ENCODE results near the gene PAIP2.
A peak's percentile ranks its signal among the peaks of the same experiment; 100 is the strongest.
"Not testable (repeated sequence)": the region's sequence is repeated elsewhere in the genome, so short reads cannot be mapped to it uniquely, and the experiment has no call there.

PAIP2 gene

DNA sequence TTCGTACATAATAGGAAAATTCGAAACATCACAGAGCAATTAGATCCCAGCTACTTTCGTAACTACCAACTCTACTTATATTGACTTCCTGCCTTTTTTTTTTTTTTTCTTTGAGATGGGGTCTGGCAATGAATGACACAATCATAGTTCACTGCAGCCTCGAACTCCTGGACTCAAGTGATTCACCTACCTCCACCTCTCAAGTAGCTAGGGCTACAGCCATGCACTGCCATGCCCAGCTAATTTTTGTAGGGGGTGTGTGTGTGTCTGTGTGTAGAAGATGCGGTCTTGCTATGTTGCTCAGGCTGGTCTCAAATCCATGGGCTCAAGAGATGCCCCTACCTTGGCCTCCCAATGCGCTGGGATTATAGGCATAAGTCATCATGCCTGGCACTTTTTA, 5.8 kb upstream of the PAIP2 start:
- DNase-seq, result no peak

DNA sequence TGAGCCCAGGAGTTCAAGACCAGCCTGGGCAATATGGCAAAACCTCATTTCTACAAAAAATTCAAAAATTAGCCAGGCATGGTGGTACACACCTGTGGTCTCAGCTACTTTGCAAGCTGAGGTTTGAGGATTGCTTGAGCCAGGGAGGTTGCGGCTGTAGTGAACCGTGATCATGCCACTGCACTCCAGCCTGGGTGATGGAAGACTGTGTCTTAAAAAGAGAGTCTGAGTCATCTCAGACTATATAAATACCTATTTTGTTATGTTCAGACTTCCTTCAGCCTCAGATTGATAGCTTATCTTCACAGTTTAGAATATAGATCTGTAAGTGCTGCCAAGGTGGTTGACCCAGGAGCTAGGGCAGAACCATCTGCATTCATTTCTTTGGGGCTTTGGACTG, 1.6 kb upstream of the PAIP2 start:
- no peak for DNase-seq

DNA sequence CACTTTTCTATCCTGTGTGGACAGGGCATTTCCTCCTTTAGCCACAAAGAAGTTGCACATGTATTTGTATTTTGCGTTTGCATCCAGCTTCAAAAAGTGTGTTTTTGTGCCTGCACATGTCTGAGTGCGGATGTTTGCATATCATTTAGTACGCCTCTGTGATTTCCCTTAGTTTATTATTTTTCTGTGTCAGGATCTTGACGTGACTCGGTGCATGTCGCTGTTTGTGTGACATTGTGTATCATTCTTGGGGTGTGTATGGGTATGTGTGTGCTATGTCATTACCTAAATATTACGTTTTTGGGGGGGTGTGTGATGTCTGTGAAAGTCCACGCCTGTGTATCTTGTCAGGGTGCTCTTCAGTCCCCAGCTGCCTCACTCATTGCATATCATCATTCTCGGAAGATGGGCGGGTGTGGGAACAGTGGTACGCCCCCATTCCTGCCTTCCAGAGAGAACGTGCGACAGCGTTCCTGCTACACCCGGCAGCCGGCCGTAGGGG, 416 bp upstream of the PAIP2 start:
- no peak for DNase-seq

DNA sequence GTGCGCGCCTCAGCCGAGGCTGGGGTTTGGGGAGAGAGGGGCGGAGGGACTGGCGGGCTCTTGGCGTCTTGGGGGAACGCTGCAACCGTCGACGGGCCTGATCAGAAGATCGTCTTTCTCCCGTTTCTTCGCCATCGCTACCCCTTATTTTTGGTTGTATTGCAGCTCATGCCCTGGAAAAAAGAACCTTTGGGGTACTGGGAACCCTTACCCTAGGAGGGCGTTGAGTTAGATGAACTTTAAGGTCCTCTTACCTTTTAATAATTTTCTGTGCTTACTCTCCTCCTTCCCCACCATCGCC, 719 bp downstream of the PAIP2 start:
- DNase-seq, result no peak

DNA sequence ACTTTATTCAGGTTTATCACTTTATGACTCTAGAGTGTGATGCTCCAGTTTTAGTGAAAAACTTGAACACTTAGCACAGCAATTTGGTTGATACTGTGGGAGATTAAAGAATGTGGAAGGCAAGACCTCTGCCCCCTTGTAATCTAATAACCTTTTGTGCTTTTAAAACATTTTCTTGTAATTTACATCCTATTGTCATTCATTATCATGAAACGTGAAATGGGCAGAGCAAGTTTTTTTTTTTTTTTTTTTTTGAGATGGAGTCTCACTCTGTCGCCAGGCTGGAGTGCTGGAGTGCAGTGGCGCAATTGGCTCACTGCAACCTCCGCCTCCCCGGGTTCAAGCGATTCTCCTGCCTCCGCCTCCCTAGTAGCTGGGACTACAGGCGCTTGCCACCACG, 1.8 kb downstream of the PAIP2 start:
- no peak for DNase-seq

DNA sequence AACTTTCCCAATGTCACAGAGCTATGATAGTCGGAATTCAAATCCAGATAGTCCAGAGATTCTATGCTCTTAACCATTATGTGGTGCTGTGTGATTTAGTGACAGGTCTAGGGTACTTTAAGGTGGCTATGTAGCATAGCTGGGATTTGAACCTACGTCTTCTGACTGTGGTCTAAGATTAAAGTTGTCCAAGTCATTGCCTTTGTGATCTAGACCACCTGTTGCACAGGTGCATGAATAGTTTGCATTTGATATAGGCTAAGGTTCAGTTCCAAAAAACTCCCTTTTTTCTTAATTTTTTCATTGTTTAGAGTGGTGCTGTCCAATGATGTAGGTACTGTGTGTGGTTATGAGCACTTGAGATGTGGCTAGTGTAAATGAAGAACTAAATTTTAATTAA, 2.5 kb downstream of the PAIP2 start:
- no peak for DNase-seq

DNA sequence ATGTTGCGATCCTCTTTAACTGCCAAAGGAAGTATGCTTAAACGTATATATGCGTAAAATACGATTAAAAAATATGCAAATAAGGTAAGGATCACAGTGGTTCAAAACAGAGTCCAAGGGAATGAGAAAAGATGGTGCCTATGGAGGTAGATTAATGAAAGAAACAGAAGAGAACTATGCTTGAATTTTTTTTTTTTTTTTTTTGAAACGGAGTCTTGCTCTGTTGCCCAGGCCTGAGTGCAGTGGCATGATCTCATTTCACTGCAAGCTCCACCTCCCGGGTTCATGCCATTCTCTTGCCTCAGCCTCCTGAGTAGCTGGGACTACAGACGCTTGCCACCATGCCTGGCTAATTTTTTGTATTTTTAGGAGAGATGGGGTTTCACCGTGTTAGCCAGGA, 3.8 kb downstream of the PAIP2 start:
- not testable (repeated sequence) for DNase-seq

DNA sequence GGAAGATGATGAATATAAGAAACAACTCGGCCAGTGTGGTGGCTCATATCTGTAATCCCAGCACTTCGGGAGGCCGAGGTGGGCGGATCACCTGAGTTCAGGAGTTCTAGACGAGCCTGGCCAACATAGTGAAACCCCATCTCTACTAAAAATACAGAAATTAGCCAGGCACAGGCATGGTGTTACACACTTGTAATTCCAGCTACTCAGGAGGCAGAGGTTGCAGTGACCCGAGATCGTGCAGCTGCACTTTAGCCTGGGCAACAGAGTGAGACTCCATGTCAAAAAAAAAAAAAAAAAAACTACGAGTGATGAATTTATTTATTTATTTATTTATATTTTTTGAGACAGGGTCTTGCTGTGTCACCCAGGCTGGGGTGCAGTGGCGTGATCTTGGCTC, 6.2 kb downstream of the PAIP2 start:
- not testable (repeated sequence) for DNase-seq

DNA sequence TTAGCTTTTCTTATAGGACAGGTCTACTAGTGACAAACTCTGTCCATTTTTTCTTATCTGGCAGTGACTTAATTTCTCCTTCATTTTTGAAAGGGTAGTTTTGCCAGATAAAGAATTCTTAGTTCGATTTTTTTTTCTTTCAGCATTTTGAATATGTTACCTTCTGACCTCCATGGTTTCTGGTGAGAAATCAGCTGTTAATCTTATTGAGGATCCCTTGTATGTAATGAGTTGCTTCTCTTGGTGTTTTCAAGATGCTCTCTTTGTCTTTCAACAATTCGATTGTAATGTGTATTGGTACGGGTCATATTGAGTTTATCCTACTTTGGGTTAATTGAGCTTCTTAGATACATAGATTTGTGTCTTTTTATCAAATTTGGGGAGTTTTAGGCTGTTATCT, 12.5 kb downstream of the PAIP2 start:
- no peak for DNase-seq

DNA sequence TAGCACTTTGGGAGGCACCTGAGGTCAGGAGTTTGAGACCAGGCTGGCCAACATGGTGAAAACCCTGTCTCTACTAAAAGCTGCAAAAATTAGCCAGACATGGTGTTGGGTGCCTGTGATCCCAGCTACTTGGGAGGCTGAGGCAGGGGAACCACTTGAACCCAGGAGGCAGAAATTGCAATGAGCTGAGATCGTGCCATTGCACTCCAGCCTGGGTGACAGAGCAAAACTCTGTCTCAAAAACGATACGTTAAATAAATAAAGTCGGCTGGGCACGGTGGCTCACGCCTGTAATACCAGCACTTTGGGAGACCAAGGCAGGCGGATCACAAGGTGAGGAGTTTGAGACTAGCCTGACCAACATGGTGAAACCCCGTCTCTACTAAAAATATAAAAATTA, 14.2 kb downstream of the PAIP2 start:
- DNase-seq, result not testable (repeated sequence)

DNA sequence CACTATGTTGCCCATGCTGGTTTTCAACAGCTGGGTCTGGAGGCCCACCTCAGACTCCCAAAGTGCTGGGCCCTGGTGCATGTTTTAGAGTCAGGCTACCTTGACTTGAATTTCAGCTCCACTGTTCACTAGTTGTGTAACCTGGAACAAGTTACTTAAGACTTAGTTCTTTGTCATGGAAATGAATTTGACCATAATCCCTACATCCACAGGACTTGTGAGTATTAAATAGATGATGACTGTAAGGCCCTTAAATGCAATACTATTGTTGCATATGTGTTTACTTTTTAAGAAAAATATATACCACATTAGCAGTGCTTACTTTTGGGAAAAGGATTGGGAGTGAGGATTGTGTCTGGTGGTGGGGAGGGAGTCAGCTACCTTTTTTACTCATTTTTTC, 16.4 kb downstream of the PAIP2 start:
- DNase-seq, result no peak

DNA sequence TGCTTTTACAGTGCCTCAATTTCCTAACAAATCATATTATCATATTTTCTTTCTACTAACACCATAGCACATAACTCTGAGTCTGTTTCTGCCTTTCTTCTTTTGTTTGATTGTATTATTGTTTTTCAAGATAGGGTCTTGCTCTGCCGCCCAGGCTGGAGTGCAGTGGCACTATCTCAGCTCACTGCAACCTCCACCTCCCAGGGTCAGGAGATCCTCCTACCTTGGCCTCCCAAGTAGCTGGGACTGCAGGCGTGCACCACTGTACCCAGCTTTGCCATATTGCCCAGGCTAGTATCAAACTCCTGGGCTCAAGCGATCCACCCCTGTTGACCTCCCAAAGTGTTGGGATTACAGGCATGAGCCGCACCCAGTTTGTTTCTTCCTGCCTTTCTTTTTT, 18.7 kb downstream of the PAIP2 start:
- no peak for DNase-seq

DNA sequence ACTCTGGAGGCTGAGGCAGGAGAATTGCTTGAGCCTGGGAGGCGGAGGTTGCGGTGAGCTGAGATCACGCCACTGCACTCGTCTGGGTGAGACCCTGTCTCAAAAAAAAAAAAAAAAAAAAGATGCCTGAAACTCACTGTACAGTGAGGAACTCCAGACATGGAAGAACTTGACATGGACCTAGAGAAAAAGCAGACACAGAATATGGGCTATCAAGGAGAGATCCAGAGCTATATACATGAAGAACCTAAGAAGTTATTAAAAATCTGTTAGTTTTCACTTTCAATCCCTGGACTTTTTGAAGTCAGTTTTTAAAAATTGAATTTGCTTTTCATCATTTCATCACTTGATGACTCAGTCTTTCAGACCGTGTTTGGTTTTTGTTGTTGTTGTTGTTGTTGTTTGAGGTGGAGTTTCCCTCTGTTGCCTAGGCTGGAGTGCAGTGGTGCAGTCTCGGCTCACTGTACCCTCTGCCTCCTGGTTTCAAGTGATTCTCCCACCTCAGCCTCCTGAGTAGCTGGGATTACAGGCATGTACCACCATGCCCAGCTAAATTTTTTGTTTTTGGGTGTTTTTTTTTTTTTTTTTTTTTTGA, 20.3 kb downstream of the PAIP2 start:
- no peak for DNase-seq

DNA sequence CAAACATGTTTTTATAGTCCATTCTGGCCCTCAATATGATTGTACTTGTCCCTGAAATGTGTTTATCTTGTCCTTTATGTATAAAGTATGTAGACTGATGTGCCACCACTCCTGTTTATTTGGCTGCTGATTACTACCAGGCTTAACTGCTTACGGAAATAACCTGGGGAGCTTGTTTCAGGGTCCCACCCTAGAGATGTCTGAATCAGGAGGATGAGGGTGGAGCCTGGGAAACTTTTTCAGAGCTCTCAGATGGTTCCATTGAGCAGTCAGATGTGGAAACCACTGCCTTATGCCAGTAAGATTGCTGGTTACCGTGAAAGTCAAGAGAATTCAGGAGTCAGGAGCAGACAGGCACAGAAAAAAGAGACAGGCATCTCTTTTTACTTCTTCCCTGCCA, 22.3 kb downstream of the PAIP2 start:
- no peak for DNase-seq

DNA sequence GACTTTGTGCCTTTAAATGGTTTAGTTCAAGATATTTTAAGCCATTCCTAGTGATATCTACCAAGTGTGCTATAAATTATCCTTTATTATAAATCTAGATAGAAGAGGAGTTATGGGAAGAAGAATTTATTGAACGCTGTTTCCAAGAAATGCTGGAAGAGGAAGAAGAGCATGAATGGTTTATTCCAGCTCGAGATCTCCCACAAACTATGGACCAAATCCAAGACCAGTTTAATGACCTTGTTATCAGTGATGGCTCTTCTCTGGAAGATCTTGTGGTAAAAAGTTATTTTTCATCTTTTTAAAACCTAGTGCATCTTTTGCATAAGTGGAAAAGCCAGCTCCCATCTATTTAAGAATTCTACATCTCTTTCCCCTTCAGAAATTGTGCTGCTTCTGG, 22.8 kb downstream of the PAIP2 start:
- no peak for DNase-seq

DNA sequence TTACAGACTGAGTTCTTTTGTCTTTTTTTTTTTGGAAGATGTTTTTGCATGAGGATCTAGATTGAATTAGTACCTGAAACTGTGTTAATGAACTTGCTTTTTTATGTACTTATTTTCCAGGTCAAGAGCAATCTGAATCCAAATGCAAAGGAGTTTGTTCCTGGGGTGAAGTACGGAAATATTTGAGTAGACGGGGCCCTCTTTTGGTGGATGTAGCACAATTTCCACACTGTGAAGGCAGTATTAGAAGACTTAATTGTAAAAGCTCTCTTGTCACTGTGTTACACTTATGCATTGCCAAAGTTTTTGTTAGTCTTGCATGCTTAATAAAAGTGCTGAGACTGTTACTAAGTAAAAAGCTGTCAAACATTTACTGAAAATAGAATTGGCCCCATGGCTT, 27.0 kb downstream of the PAIP2 start:
- DNase-seq, result no peak

DNA sequence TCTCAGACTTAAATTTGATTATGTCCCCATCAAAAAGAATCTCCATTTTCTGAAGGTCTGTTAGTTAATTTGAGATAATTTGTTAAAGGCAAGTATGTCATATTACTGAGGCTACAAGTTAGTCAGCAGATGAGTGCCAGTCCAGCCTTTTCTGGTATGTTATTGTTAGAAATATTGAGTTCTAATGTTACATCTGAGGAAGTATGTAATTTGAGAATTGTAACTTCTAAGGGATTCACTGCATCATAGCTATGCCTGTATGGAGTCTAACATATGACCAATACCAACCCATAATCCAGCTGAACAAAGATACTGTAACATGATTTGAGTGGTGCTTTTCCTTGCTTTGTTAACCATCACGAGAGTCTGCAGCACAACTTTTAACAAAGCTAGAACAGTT, 27.5 kb downstream of the PAIP2 start:
- DNase-seq, result peak; percentile 55

DNA sequence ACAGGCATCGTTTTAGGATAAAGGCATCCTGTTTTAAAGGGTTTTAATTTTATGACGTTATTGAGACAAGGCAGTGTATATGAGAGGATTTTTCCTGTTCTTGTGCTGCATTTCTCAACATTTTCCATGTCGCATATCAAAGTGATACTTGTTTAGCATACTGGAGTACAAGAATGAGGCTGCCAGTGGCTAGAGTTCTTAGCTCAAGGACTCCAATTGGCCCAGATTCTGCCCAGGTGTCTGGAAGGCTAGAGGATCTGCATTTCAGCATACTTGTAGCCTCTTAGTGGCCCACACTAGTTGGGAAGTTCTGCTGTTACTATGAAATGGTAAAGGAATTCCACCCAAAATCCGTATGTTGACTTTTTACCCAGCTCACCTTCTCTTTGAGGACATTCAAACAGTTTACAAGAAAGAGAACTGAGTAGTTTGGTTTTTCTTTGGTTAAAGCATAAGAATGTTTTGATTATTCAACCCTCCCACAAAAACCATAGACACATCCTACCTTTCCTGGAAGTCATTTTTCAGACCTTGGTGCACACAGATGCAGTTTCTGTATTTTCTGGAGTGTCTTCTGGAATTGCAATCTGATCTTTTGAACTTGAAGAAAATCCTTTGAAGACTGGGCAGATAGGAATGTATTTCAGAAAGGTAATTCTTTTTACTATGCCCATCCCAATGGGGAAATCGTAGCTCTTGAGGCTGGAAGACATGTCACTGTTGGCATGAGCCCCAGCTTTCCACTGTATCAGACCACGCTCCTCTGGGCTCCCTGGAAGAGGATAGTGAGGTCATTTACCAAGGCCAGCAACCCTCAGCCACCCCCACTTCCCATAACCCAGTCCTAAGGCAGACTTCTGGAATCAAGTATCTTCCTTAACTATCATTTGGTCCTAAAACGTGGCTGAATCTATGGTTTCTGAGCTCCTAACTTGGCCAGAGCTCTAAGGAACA, 30.1 kb downstream of the PAIP2 start:
- DNase-seq, result peak; percentile 21

DNA sequence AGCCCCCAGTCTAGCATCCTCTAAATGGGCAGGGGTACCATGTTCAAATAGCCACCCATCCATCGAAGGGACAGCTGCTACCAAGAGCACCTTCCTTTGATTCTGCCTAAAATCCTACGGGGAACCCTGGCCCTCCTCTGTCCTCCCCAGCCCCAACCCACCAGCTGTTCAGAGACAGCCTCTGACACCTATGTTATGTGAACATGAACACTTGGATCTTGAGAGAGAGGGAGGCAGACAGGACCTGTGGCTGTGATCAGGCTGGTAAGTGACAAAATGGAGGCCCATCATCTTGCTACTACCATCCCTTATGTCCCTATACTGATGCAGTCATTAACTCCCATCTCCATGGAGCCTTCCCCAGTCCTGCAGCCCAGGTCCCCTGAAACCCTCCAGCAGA, 33.3 kb downstream of the PAIP2 start:
- DNase-seq, result no peak

DNA sequence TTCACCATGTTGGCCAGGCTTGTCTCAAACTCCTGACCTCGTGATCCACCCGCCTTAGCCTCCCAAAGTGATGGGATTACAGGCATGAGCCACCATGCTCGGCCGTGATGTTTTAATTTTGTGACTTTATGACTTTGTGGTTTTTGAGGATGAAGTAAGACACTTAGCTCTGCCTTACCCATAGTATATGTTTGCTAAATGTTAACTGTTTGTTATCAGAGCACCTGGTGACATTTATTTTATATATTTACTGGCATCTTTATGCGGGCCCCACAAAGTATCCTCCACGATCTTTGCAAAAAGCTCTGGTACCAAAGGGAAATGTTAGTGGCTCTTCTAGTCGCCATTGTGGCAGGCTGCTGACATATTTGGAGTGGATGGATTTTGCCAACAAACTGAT, 34.7 kb downstream of the PAIP2 start:
- no peak for DNase-seq

DNA sequence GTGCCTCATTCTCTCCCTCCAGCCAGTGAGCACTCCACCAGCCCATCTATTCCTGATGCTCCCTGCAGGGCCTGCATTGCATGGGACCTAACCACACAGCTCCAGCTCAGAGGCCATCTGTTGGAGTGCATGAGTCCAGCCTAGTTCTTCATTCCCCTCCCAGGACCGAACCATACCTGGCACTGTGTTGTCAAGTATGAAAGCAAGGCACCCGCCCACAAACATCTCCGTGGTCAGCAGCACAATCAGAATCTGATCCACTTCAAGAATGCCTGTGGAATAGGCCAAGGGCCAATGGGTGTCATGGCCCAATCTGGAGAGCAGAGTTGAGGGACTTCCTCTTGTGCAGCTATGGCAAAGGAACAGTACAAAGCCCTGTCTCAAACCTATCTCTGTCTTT, 35.6 kb downstream of the PAIP2 start:
- no peak for DNase-seq

DNA sequence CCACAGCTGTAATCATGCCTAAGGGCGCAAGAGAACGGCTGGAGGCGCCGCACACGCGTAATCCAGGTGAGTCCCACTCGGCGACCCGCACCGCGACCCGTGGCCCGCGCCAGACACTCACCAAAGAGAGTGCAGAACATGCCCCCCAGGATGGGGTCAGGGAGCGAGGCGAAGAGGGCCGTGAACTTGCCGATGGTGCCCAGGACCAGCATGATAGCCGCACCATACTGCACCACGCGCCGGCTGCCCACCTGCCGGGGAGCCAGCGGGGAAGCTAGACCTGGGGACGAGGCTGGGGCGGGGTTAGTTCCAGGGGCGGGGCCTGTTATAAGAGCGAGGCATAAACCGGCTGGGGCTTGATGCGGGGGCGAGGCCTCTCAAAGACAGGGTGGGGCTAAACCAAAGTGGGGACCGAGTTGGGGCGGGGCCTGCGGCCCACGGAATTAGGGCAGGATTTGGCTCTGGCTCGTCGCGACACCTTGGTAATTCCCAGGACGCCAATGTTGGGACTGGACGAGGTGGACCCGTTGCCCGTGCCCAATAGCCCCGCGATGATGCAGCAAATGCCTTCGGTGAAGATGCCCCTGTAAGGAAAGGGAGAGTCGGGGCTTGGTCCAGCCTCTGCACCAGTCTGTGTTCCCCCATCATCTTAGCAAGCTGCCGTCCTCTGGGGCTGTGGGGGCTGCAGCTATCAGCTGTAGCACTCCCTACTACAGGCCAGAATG, 36.6 kb downstream of the PAIP2 start:
- DNase-seq, result no peak

DNA sequence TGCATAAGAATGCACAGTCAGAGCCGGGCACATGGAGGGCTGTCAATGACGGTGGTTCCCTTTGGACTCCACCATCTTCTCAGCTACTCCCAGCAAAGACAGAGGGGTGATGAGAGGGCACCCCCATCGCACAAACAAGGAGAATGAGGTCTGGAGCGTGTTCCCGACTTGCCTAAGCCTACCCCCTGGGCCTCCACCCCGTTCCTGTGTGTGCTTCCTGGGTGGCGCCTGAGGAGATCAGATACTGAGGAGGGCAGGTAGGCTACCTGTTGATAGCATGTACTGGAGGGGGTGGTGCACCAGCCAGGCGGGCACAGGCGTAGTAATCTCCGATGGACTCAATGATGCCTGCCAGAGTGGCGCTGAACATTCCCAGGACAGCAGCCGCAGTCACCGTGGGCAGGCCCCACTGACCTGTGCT, 37.3 kb downstream of the PAIP2 start:
- DNase-seq, result no peak

Measured in fibroblast of upper back skin (primary cell).